Neural cell (in vitro differentiated cells): ENCODE results near the gene NFAM1. TPM values are rescaled to one million over a fixed set of nuclear protein-coding genes. Genes with fewer than 3 reads are reported as not detected.

Experiments used
- H2AFZ ChIP-seq: fragments of 200-600, 300-800 bp; sonication (generic), shearing (Covaris generic); 2 replicates; pipeline ENCODE4 v1.6.0; 2014; ENCODE audit warnings: low read depth, mild to moderate bottlenecking, antibody characterized with exemption, low read length, moderate library complexity
- H3F3A ChIP-seq: fragments of 200-600 bp; shearing (Covaris generic); 2 replicates; pipeline ENCODE4 v1.6.1; 2016; ENCODE audit warnings: mild to moderate bottlenecking, moderate library complexity, mixed read lengths, antibody characterized with exemption, low read length; ENCODE audit not compliant: insufficient read depth, poor library complexity, severe bottlenecking
- H3K27ac ChIP-seq: fragments of 200-600, 300-800 bp; sonication (generic), shearing (Covaris generic); 2 replicates; pipeline ENCODE4 v1.5.1; 2014; ENCODE audit warnings: mild to moderate bottlenecking, low read length, moderate library complexity
- H3K27me3 ChIP-seq: fragments of 300-800, 200-600 bp; sonication (generic), shearing (Covaris generic); 2 replicates; pipeline ENCODE4 v1.6.0; 2014; ENCODE audit warnings: mild to moderate bottlenecking, low read depth, low read length, moderate library complexity; ENCODE audit not compliant: insufficient read depth
- H3K36me3 ChIP-seq: fragments of 300-800, 200-600 bp; sonication (generic), shearing (Covaris generic); 2 replicates; pipeline ENCODE4 v1.5.1; 2014; ENCODE audit warnings: mild to moderate bottlenecking, antibody characterized with exemption, low read length, moderate library complexity; ENCODE audit not compliant: insufficient read depth
- H3K4me2 ChIP-seq: fragments of 300-800, 200-600 bp; sonication (generic), shearing (Covaris generic); 2 replicates; pipeline ENCODE4 v1.6.0; 2014; ENCODE audit warnings: mild to moderate bottlenecking, low read length
- H3K4me3 ChIP-seq: fragments of 300-800, 200-600 bp; sonication (generic), shearing (Covaris generic); 2 replicates; pipeline ENCODE4 v1.5.1; 2014; ENCODE audit warnings: mild to moderate bottlenecking, low read length, moderate library complexity
- H3K79me2 ChIP-seq: fragments of 200-600 bp; shearing (Covaris generic); replicated peaks from 2 replicates; pipeline ENCODE4 v1.6.0; 2014; ENCODE audit warnings: mild to moderate bottlenecking, low read length, moderate library complexity; ENCODE audit not compliant: insufficient read depth
- H3K9ac ChIP-seq: fragments of 300-800, 200-600 bp; sonication (generic), shearing (Covaris generic); 2 replicates; pipeline ENCODE4 v1.6.1; 2016; ENCODE audit warnings: mild to moderate bottlenecking, low read length, mixed read lengths
- H3K9me2 ChIP-seq: fragments of 200-600 bp; shearing (Covaris generic); 2 replicates; pipeline ENCODE4 v1.6.1; 2016; ENCODE audit warnings: mild to moderate bottlenecking, low read length, mixed read lengths; ENCODE audit not compliant: insufficient read depth
- H3K9me3 ChIP-seq: fragments of 200-600, 300-800 bp; sonication (generic), shearing (Covaris generic); 2 replicates; pipeline ENCODE4 v1.6.1; 2016; ENCODE audit warnings: mild to moderate bottlenecking, mixed run types, low read length, moderate library complexity, mixed read lengths
- H4K20me1 ChIP-seq: fragments of 200-600 bp; shearing (Covaris generic); 2 replicates; pipeline ENCODE4 v1.6.1; 2016; ENCODE audit warnings: mild to moderate bottlenecking, mixed run types; ENCODE audit not compliant: insufficient read depth
- EP300 ChIP-seq: fragments of 450-650 bp; conservative IDR thresholded peaks from 2 replicates; pipeline ENCODE4 v1.6.1; 2014; ENCODE audit warnings: antibody characterized with exemption, mild to moderate bottlenecking, moderate library complexity; ENCODE audit not compliant: poor library complexity, severe bottlenecking
- EZH2 ChIP-seq: fragments of 200-600, 300-800 bp; shearing (Covaris generic), sonication (generic); IDR thresholded peaks from 2 replicates; pipeline ENCODE4 v1.6.1; 2014; ENCODE audit warnings: antibody characterized with exemption, low read length, borderline replicate concordance, mild to moderate bottlenecking; ENCODE audit not compliant: insufficient read depth, poor library complexity, severe bottlenecking
- MXI1 ChIP-seq: fragments of 450-650 bp; conservative IDR thresholded peaks from 2 replicates; pipeline ENCODE4 v1.6.1; 2014; ENCODE audit warnings: antibody characterized with exemption, mild to moderate bottlenecking; ENCODE audit not compliant: poor library complexity, severe bottlenecking
- POLR2AphosphoS5 ChIP-seq: IDR thresholded peaks from 2 replicates; pipeline ENCODE4 v1.6.1; 2012
- RAD21 ChIP-seq: fragments of 450-650 bp; conservative IDR thresholded peaks from 2 replicates; pipeline ENCODE4 v1.6.1; 2014; ENCODE audit warnings: antibody characterized with exemption, mild to moderate bottlenecking, moderate library complexity
- REST ChIP-seq: IDR thresholded peaks from 2 replicates; pipeline ENCODE4 v1.6.1; 2012; ENCODE audit warnings: borderline replicate concordance
- SMC3 ChIP-seq: fragments of 450-650 bp; conservative IDR thresholded peaks from 2 replicates; pipeline ENCODE4 v1.6.1; 2014; ENCODE audit warnings: antibody characterized with exemption, mild to moderate bottlenecking, moderate library complexity; ENCODE audit not compliant: poor library complexity
- TAF1 ChIP-seq: IDR thresholded peaks from 2 replicates; pipeline ENCODE4 v1.6.1; 2012; ENCODE audit warnings: low read depth
- polyA plus RNA-seq: library from polyadenylated mRNA; depleted of rRNA; stranded (reverse); fragments of >200 nt; gene quantifications from 2 replicates; pipeline ENCODE4 v1.2.3, GENCODE V29; 2014
- TF ChIP-seq, protein P1 (sequence below): fragments of 450-650 bp; IDR thresholded peaks from 2 replicates; pipeline ENCODE4 v1.5.1; 2014; ENCODE audit warnings: antibody characterized with exemption, mild to moderate bottlenecking, moderate library complexity; ENCODE audit not compliant: poor library complexity, severe bottlenecking

Gene NFAM1
- polyA plus RNA-seq, 1 donor from 2014 or later = 0.05 TPM

- Histone ChIP-seq H3K36me3 (no peaks in the 10 kb centered on the region), H3K79me2 (no peaks in the 10 kb centered on the region), H3K4me2 (no peak overlapping the region), H3K9ac (no peak overlapping the region), H3K4me3 (no peak overlapping the region), H3K9me3 (no peaks in the 10 kb centered on the region), H4K20me1 (no peaks in the 10 kb centered on the region), H3K27ac (no peak overlapping the region), H3F3A (no peaks in the 10 kb centered on the region), H3K27me3 (no peaks in the 10 kb centered on the region), H3K9me2 (no peaks in the 10 kb centered on the region), H2AFZ (no peak overlapping the region)
- TF ChIP-seq TAF1 (no peak), RAD21 (no peak), MXI1 (no peak), EZH2 (no peak), REST (no peak), POLR2AphosphoS5 (no peak), SMC3 (no peak), EP300 (no peak)
- TF ChIP-seq, protein P1, sequence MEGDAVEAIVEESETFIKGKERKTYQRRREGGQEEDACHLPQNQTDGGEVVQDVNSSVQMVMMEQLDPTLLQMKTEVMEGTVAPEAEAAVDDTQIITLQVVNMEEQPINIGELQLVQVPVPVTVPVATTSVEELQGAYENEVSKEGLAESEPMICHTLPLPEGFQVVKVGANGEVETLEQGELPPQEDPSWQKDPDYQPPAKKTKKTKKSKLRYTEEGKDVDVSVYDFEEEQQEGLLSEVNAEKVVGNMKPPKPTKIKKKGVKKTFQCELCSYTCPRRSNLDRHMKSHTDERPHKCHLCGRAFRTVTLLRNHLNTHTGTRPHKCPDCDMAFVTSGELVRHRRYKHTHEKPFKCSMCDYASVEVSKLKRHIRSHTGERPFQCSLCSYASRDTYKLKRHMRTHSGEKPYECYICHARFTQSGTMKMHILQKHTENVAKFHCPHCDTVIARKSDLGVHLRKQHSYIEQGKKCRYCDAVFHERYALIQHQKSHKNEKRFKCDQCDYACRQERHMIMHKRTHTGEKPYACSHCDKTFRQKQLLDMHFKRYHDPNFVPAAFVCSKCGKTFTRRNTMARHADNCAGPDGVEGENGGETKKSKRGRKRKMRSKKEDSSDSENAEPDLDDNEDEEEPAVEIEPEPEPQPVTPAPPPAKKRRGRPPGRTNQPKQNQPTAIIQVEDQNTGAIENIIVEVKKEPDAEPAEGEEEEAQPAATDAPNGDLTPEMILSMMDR = no peak
These were observed 14.4 kb downstream of the NFAM1 start for GRCh38 chr22:42417645-42418305.

GRCh38 chr22:42416671-42417230 is 15.5 kb downstream of the NFAM1 start:
- no peak overlapping the region for H3K4me2 ChIP-seq
- H3K9ac ChIP-seq = no peak overlapping the region
- no peaks in the 10 kb centered on the region for H3K79me2 ChIP-seq
- H2AFZ ChIP-seq = no peak overlapping the region
- no peaks in the 10 kb centered on the region for H3K9me2 ChIP-seq
- no peak overlapping the region for H3K4me3 ChIP-seq
- TF ChIP-seq REST = no peak
- TF ChIP-seq SMC3 = no peak
- TF ChIP-seq, protein P1 = no peak
- TF ChIP-seq MXI1 = no peak
- no peak for TF ChIP-seq POLR2AphosphoS5
- TF ChIP-seq EP300 = no peak
- TF ChIP-seq TAF1 = no peak
- no peak for TF ChIP-seq EZH2
- no peak for TF ChIP-seq RAD21
- H3K9me3 ChIP-seq = no peaks in the 10 kb centered on the region
- H3K27ac ChIP-seq = no peak overlapping the region
- no peaks in the 10 kb centered on the region for H3F3A ChIP-seq
- H3K27me3 ChIP-seq = no peaks in the 10 kb centered on the region
- no peaks in the 10 kb centered on the region for H3K36me3 ChIP-seq
- no peaks in the 10 kb centered on the region for H4K20me1 ChIP-seq
